RKO (cell line): ENCODE measurements around the gene STIM1.
"Not testable (repeated sequence)": the region's sequence is repeated elsewhere in the genome, so short reads cannot be mapped to it uniquely, and the experiment has no call there.

Experiments used
- DNase-seq: peaks from one replicate; pipeline ENCODE4 v3.0.0-alpha.2; 2016; ENCODE audit warnings: low spot score

The STIM1 gene

DNA sequence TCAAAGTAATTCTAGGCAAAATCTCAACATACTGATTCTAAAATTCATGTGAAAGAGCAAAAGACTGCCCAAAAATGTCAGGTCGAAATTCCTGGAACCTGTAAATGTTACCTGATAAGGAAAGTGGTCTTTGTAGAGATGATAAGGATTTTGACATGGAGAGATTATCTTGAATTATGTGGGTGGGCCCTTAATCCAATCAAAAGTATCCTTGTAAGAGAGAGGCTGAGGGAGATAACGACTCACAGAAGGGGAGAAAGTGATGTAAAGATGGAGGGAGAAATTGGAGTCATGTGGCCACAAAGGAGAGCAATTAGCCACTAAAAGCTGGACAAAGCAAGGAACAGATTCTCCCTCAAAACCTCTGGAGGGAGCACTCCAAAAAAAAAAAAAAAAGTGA, 259.7 kb downstream of the STIM1 start:
- no peak for DNase-seq

DNA sequence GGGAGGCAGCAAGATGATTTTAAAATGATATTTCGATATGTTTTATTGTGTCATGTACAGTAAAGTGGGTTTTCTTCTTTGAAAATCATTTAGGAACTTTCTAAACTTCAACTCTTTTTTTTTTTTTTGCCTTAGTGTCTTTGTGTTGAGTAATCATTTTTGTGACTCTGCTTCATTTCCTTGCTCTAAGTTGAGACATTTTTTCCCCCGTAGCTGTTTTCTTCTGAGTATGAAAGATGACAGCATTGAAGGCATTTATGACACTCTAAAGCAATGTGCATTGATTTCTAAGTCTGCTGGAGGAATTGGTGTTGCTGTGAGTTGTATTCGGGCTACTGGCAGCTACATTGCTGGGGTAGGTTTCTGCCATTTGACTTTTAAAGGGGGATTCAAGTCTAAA, 262.6 kb downstream of the STIM1 start:
- peak; percentile 37 for DNase-seq

DNA sequence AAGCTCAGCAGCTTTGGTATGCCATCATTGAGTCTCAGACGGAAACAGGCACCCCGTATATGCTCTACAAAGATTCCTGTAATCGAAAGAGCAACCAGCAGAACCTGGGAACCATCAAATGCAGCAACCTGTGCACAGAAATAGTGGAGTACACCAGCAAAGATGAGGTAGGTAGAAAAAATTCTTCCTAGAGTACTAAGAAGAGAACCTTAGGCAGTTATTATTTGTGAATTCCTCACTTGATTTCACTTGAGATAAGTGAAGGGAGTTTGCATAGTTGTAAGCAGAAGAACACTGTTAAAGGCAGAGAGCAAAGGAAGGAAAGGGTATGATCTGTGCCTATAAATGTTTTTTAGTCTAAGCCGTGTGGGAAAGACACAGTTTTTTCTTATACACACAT, 267.8 kb downstream of the STIM1 start:
- DNase-seq: no peak

DNA sequence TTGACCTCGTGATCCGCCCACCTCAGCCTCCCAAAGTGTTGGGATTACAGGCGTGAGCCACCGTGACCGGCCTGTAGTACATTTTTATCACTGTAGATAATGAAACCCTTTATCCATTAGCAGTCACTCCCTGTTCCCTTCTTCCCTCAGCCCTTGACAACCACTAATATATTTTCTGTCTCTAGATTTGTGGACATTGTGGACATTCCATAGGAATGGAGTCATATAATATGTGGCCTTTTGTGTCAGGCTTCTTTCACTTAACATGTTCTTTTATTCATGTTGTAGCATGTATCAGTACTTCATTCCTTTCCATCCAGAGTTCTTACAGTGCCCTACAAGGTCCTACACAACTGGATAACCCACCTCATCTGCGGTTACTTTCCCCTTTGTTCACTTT, 269.7 kb downstream of the STIM1 start:
- no peak for DNase-seq

DNA sequence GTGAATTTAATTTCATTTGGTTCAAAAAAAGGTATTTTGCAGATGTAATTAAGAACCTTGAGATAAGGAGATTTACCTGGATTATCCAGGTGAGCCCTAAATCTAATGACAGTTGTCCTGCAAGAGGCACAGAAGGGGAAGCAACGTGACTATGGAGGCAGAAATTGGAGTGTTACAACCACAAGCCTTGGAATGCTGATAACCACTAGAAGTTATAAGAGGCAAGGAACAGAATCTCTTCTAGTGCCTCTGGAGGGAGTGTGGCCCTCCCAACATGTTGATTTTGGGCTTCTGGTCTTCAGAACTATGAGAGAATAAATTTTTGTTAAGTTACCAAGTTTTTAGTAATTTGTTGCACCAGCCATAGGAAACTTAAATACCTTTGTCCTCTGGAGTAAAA, 271.9 kb downstream of the STIM1 start:
- DNase-seq: no peak

DNA sequence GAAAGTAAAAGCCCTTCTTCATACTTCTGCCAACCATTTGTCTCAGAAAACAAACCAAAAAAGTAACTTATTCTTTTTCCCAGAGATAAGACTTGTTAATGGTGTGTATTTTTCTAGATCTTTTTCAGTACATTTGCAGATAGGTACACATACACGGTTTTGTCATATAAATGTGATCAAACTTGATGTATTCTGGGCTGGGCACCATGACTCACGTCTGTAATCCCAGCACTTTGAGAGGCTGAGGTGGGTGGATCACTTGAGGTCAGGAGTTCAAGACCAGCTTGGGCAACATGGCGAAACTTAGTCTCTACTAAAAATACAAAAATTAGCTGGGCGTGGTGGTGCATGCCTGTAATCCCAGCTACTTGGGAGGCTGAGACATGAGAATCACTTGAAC, 274.8 kb downstream of the STIM1 start:
- not testable (repeated sequence) for DNase-seq

DNA sequence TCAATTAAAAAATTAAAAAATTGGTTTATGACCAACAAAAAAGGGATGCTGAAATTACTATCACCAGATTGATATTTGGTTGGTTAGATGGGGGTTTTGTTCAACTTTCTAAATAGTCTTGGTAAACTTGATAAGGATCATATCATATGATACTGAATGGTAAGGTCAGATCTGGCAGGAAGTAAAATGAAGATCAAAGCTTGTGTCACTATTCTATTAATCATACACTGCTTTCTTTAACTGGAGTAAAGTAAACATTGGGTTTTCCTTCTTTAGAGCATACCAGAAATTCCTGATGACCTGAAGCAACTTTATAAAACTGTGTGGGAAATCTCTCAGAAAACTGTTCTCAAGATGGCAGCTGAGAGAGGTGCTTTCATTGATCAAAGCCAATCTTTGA, 279.3 kb downstream of the STIM1 start:
- no peak for DNase-seq

DNA sequence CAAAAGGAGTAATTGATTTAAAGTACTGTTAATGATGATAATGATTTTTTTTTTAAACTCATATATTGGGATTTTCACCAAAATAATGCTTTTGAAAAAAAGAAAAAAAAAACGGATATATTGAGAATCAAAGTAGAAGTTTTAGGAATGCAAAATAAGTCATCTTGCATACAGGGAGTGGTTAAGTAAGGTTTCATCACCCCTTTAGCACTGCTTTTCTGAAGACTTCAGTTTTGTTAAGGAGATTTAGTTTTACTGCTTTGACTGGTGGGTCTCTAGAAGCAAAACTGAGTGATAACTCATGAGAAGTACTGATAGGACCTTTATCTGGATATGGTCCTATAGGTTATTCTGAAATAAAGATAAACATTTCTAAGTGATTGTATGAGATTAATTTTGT, 283.0 kb downstream of the STIM1 start:
- DNase-seq: no peak

DNA sequence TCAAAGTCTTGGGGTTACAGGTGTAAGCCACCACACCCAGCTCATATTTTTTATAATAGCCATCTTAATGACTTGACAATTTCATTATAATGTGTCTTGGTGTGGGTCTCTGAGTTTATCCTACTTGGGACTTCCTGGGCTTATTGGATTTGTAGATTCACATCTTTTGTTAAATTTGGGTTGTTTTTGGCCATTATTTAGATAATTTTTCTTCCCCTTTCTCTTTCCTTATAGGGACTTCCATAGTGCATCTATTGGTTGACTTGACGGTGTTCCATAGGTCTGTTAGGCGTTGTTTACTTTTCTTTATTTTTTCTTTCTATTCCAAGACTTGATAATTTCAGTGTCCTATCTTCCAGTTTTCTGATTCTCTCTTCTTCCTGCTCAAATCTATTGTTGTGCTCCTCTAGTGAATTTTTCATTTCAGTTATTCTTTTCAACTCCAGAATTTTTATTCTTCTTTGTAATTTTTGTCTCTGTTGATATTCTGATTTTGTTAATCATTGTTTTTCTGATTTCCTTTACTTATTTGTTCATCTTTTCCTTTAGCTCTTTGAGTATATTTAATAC, 284.7 kb downstream of the STIM1 start:
- DNase-seq: no peak
